Keratinocyte (primary cell): Measurements from ENCODE around the gene GPR107.

Experiments used
- CTCF ChIP-seq, 3 experiments: IDR thresholded peaks in 1 of 3; conservative IDR thresholded peaks in 1 of 3; optimal IDR thresholded peaks in 1 of 3; 2 replicates in 2 of 3; 3 replicates in 1 of 3; pipeline versions ENCODE3 to v1.5.1; 2011; ENCODE audit warnings: low read length in 3 of 3, mild to moderate bottlenecking in 3 of 3, moderate library complexity in 2 of 3, control low read depth in 1 of 3, inconsistent platforms in 1 of 3; ENCODE audit not compliant: insufficient read depth in 2 of 3; ENCODE audit errors: extremely low read depth in 1 of 3
- EZH2 ChIP-seq: IDR thresholded peaks from one replicate; pipeline ENCODE4 v1.6.1; 2012; ENCODE audit warnings: inconsistent platforms, mild to moderate bottlenecking, low read length, moderate library complexity

- no peak for TF ChIP-seq CTCF (optimal IDR thresholded peaks at IDR 0.05 in 1 of 3, IDR thresholded peaks at IDR 0.05 in 1 of 3, conservative IDR thresholded peaks at IDR 0.05 in 1 of 3; ENCODE audit: extremely low read depth in 1 of 3, insufficient read depth in 2 of 3, low read length in 3 of 3)
- no peak for TF ChIP-seq EZH2
Observed at GRCh38 chr9:130128733-130129431, 75.2 kb downstream of the GPR107 start.
